Gastroesophageal sphincter (tissue), 3 donors: ENCODE data around the gene RBPJ.

Experiments
- CTCF ChIP-seq, 4 experiments: fragments of 200-600 bp in 2 of 4; fragments of 450-650 bp in 2 of 4; sonication (generic) in 1 of 4; IDR thresholded peaks; one replicate each; pipeline ENCODE4 v1.5.1; 2017 to 2019; ENCODE audit warnings: antibody characterized with exemption in 4 of 4, mild to moderate bottlenecking in 2 of 4, moderate library complexity in 2 of 4
- EP300 ChIP-seq: sonication (generic); formaldehyde crosslinking; IDR thresholded peaks from one replicate; pipeline ENCODE4 v1.6.1; 2017; ENCODE audit warnings: antibody characterized with exemption, mild to moderate bottlenecking
- POLR2A ChIP-seq, 2 donors: fragments of 450-650 bp; IDR thresholded peaks; one replicate each; pipeline ENCODE4 v1.6.1; 2017; ENCODE audit warnings: antibody characterized with exemption in 2 of 2, mild to moderate bottlenecking in 2 of 2, moderate library complexity in 1 of 2

GRCh38 chr4:26420438-26420837 is 99.6 kb downstream of the RBPJ start:
- TF ChIP-seq POLR2A (IDR thresholded peaks at IDR 0.05) (no peak), CTCF (IDR thresholded peaks at IDR 0.05) (no peak), EP300 (no peak)
